ENCODE results near the gene SSTR5.
"Not testable (repeated sequence)": the region's sequence is repeated elsewhere in the genome, so short reads cannot be mapped to it uniquely, and the experiment has no call there.

SSTR5 gene

GRCh38 chr16:1072526-1073261 is at the start of gene SSTR5:
Gene SSTR5, plus strand, starts transcription at chr16:1072747. Its CDS starts 6,122 bp downstream, at chr16:1078869.
- H3K27me3 ChIP-seq (ENCODE audit: insufficient read depth, low read depth, severe bottlenecking): no peaks in the 10 kb centered on the region
- H3K9me3 ChIP-seq (ENCODE audit: severe bottlenecking): no peaks in the 10 kb centered on the region
- DNase-seq: no peak
- no peak within 1 kb of the TSS for H3K27ac ChIP-seq
- no peak within 1 kb of the TSS for H3K4me3 ChIP-seq (ENCODE audit: low read depth, low read length)
- no peak for TF ChIP-seq CTCF (IDR thresholded peaks at IDR 0.05; ENCODE audit: low read depth, low read length)
- peaks cover 6% of the 10 kb centered on the region for H3K36me3 ChIP-seq

DNA sequence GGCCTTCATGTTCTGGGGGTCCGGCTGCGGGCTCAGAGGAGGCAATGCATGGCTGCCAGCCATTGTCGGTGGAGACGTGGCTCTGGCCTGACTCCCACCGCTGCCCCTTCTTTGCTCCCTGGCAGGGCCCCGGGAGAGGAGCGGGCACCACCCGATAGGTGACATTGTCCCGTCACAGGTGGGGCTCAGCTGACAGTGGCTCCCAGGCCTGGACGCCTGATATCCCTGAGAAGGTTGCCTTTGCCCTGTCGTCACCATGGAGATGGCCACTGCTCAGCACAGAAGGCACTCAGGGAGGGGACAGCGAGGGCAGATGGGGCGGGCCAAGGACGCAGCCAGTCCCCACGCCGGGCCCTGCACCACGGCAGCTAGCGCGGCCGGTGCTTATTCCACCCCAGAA is 48.4 kb upstream of the SSTR5 start:
- Histone ChIP-seq H3K4me3 (ENCODE audit: low read depth, low read length) (no peak overlapping the region), H3K27ac (no peak overlapping the region), H3K36me3 (no peaks in the 10 kb centered on the region), H3K27me3 (ENCODE audit: insufficient read depth, low read depth, severe bottlenecking) (peaks cover 3% of the 10 kb centered on the region), H3K9me3 (ENCODE audit: severe bottlenecking) (no peaks in the 10 kb centered on the region)
- no peak for TF ChIP-seq CTCF (IDR thresholded peaks at IDR 0.05; ENCODE audit: low read depth, low read length)
- no peak for DNase-seq

DNA sequence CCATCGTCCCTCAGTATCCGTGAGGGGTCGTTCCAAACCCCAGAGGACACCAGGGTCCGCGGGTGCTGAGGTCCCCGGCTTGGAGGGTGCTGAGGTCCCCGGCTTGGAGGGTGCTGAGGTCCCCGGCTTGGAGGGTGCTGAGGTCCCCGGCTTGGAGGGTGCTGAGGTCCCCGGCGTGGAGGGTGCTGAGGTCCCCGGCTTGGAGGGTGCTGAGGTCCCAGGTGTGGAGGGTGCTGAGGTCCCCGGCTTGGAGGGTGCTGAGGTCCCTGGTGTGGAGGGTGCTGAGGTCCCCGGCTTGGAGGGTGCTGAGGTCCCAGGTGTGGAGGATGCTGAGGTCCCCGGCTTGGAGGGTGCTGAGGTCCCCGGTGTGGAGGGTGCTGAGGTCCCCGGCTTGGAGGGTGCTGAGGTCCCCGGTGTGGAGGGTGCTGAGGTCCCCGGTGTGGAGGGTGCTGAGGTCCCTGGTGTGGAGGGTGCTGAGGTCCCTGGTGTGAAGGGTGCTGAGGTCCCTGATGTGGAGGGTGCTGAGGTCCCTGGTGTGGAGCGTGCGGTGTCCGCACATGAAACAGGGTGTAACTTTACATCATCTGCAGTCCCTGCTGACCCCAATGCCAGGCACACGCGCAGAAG is 47.3 kb upstream of the SSTR5 start:
- H3K36me3 ChIP-seq; H3K27me3 ChIP-seq (ENCODE audit: insufficient read depth, low read depth, severe bottlenecking); H3K9me3 ChIP-seq (ENCODE audit: severe bottlenecking); H3K4me3 ChIP-seq (ENCODE audit: low read depth, low read length); H3K27ac ChIP-seq: not testable (repeated sequence)
- peak; percentile 41 for DNase-seq

GRCh38 chr16:1026057-1026783 is 46.3 kb upstream of the SSTR5 start:
- no peak for DNase-seq
- Histone ChIP-seq H3K9me3 (ENCODE audit: severe bottlenecking) (no peaks in the 10 kb centered on the region), H3K27me3 (ENCODE audit: insufficient read depth, low read depth, severe bottlenecking) (no peaks in the 10 kb centered on the region), H3K36me3 (no peaks in the 10 kb centered on the region), H3K4me3 (ENCODE audit: low read depth, low read length) (no peak overlapping the region), H3K27ac (no peak overlapping the region)
- no peak for TF ChIP-seq CTCF (IDR thresholded peaks at IDR 0.05; ENCODE audit: low read depth, low read length)

DNA sequence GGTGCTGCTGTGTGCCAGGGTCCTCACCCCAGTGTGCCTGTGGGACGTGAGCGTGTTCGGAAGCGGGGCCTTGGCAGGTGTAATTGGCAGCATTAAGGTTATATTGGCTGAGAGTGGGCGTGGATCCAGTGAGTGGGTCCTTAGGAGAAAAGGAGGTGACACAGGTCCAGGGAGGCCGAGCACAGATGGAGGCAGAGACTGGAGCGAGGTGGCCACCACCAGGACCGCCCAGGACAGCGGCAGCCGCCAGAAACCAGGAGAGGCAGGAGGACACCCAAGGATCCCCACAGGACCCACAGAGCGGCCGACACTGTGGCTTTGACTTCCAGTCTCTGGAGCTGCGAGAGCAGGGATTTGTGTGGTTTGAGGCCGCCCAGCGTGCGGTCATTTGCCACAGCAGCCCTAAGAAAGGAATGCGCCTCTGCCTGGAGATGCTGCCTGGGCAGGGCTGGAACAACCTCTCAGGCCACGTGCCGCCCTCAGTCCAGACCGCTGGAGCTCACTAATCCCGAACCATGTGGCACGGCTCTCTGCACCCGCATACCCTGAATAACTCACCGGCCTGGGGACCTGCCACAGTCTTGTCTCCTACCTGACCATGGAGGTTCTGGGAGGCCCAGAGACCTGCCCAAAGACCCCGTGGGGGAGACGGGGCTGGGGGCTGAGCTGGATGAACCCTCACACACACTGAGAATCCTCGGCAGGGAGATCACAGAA is 45.6 kb upstream of the SSTR5 start:
- H3K4me3 ChIP-seq (ENCODE audit: low read depth, low read length): no peak overlapping the region
- no peak for DNase-seq
- no peak overlapping the region for H3K27ac ChIP-seq
- H3K9me3 ChIP-seq (ENCODE audit: severe bottlenecking): no peaks in the 10 kb centered on the region
- no peak for TF ChIP-seq CTCF (IDR thresholded peaks at IDR 0.05; ENCODE audit: low read depth, low read length)
- H3K36me3 ChIP-seq: no peaks in the 10 kb centered on the region
- H3K27me3 ChIP-seq (ENCODE audit: insufficient read depth, low read depth, severe bottlenecking): no peaks in the 10 kb centered on the region

DNA sequence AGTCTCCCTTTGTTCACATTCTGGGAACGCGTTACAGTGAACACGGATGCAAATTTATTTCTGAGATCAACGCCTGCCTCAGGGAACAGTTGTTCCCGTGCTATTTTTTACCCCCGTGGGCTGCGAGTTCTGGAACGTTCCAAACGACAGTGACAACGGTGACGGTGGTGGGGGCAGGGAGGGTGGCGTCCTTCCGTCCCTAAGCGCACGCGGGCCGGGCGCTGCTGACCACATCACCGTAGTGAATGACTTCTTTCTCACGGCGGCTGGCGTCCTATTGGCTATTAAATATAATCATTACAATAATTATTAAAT is 45.1 kb upstream of the SSTR5 start:
- no peaks in the 10 kb centered on the region for H3K27me3 ChIP-seq (ENCODE audit: insufficient read depth, low read depth, severe bottlenecking)
- H3K4me3 ChIP-seq (ENCODE audit: low read depth, low read length): no peak overlapping the region
- TF ChIP-seq CTCF (IDR thresholded peaks at IDR 0.05; ENCODE audit: low read depth, low read length): no peak

More for the DNA sequence above, 45.1 kb upstream of the SSTR5 start:
- Histone ChIP-seq H3K9me3 (ENCODE audit: severe bottlenecking) (no peaks in the 10 kb centered on the region), H3K36me3 (no peaks in the 10 kb centered on the region), H3K27ac (no peak overlapping the region)
- no peak for DNase-seq

Data from WERI-Rb-1 (cell line).